K562 (cell line): ENCODE data around the gene TRNT1. TPM values are rescaled to one million over a fixed set of nuclear protein-coding genes. Genes with fewer than 3 reads are reported as not detected.

Source experiments
- BRD4 ChIP-seq: fragments of 200-600 bp; sonication (generic); IDR thresholded peaks from 2 replicates; pipeline ENCODE4 v1.6.1; 2017; ENCODE audit warnings: inconsistent platforms
- CBFA2T3 ChIP-seq: fragments of 450-650 bp; IDR thresholded peaks from 2 replicates; pipeline ENCODE4 v1.6.1; 2017
- CSDE1 ChIP-seq, 2 experiments: fragments of 450-650 bp; IDR thresholded peaks; 2 replicates each; pipeline ENCODE4 v1.6.1; 2016; ENCODE audit warnings: mild to moderate bottlenecking in 1 of 2
- ETV6 ChIP-seq, 3 experiments: fragments of 150-350 bp in 1 of 3; sonication (generic) in 1 of 3; formaldehyde crosslinking in 1 of 3; IDR thresholded peaks; 2 replicates each; pipeline versions ENCODE4 v1.6.1 to v1.8.0; 2014 to 2022; ENCODE audit warnings: borderline replicate concordance in 2 of 3, low read depth in 2 of 3, antibody characterized with exemption in 1 of 3, low read length in 1 of 3, mild to moderate bottlenecking in 1 of 3, missing genetic modification reagents in 1 of 3
- FOSL1 ChIP-seq: fragments of 200-800 bp; sonication (Bioruptor generic); conservative IDR thresholded peaks from 2 replicates; pipeline ENCODE4 v1.6.1; 2016; ENCODE audit warnings: missing genetic modification characterization, missing compliant biosample characterization
- HDAC1 ChIP-seq, 2 experiments: fragments of 450-650 bp; IDR thresholded peaks; 2 replicates each; pipeline ENCODE4 v1.6.1; 2016 to 2017; ENCODE audit warnings: inconsistent platforms in 1 of 2, mild to moderate bottlenecking in 1 of 2, moderate library complexity in 1 of 2
- KAT8 ChIP-seq: fragments of 450-650 bp; IDR thresholded peaks from 2 replicates; pipeline ENCODE4 v1.6.1; 2016; ENCODE audit warnings: low read depth, mild to moderate bottlenecking
- NFYB ChIP-seq: IDR thresholded peaks from 2 replicates; pipeline ENCODE4 v1.6.1; 2011; ENCODE audit warnings: mild to moderate bottlenecking, moderate library complexity; ENCODE audit not compliant: insufficient read length; ENCODE audit errors: extremely low read depth
- TCFL5 ChIP-seq: fragments of 250-450 bp; sonication (Bioruptor Pico); conservative IDR thresholded peaks from 2 replicates; pipeline ENCODE4 v1.6.1; 2021; ENCODE audit warnings: mild to moderate bottlenecking, moderate library complexity, matching md5 sums
- YY1 ChIP-seq, 3 experiments: IDR thresholded peaks; 2 replicates each; pipeline ENCODE4 v1.6.1; 2011; ENCODE audit warnings: low read length in 2 of 3, mild to moderate bottlenecking in 2 of 3, moderate library complexity in 2 of 3, borderline replicate concordance in 1 of 3, control low read depth in 1 of 3, low read depth in 1 of 3; ENCODE audit not compliant: insufficient read depth in 3 of 3, insufficient replicate concordance in 2 of 3, control insufficient read depth in 1 of 3, insufficient read length in 1 of 3; ENCODE audit errors: extremely low read depth in 1 of 3
- ZFPM2 ChIP-seq: fragments of 250-450 bp; sonication (Bioruptor Pico); IDR thresholded peaks from 2 replicates; pipeline ENCODE4 v1.5.1; 2022; ENCODE audit warnings: mild to moderate bottlenecking
- ZNF830 ChIP-seq: fragments of 250-450 bp; sonication (Bioruptor Pico); IDR thresholded peaks from 2 replicates; pipeline ENCODE4 v1.5.0; 2021; ENCODE audit warnings: mild to moderate bottlenecking
- polyA plus RNA-seq, 8 experiments: library from polyadenylated mRNA; depleted of rRNA in 4 of 8; stranded (reverse) in 5 of 8; unstranded in 3 of 8; fragments of >200 nt; fragmentation: Nextera tagmentation in 2 of 8; fragmentation: Illumina TruSeq in 1 of 8; extraction: Ambion mirVana in 2 of 8; extraction: Trizol in 1 of 8; gene quantifications; 2 replicates each; pipeline versions ENCODE4 v1.2.1 to v1.2.3, GENCODE V29; 2011 to 2014; ENCODE audit warnings: inconsistent platforms in 1 of 8, missing spikeins in 1 of 8
- total RNA-seq, 7 experiments: library from RNA; depleted of rRNA in 6 of 7; stranded (reverse); fragments of >200 nt in 6 of 7; fragmentation: Illumina TruSeq in 2 of 7; extraction: Trizol in 2 of 7; gene quantifications; 2 replicates each; pipeline versions ENCODE4 v1.2.1 to v1.2.3, GENCODE V29; 2011 to 2021; ENCODE audit warnings: low replicate concordance in 1 of 7
- TF ChIP-seq, protein P1 (sequence below): sonication (generic); formaldehyde crosslinking; IDR thresholded peaks from 2 replicates; pipeline ENCODE4 v1.8.0; 2022; ENCODE audit warnings: mild to moderate bottlenecking, missing genetic modification reagents
- TF ChIP-seq, protein P2 (sequence below): sonication (generic); formaldehyde crosslinking; IDR thresholded peaks from 2 replicates; pipeline ENCODE4 v1.9.0; 2022; ENCODE audit warnings: mild to moderate bottlenecking, missing genetic modification reagents
- TF ChIP-seq, protein P3 (sequence below): fragments of 200-800 bp; sonication (Bioruptor generic); IDR thresholded peaks from 2 replicates; pipeline ENCODE4 v1.6.1; 2017; ENCODE audit warnings: missing genetic modification characterization, missing compliant biosample characterization

TRNT1 gene
- total and polyA plus RNA-seq, 9 of the 15 experiments (the other 6 are each of a cell fraction or from before 2014, with no cell fraction given) = 38.1 to 58.2 (median 47.4) TPM

DNA sequence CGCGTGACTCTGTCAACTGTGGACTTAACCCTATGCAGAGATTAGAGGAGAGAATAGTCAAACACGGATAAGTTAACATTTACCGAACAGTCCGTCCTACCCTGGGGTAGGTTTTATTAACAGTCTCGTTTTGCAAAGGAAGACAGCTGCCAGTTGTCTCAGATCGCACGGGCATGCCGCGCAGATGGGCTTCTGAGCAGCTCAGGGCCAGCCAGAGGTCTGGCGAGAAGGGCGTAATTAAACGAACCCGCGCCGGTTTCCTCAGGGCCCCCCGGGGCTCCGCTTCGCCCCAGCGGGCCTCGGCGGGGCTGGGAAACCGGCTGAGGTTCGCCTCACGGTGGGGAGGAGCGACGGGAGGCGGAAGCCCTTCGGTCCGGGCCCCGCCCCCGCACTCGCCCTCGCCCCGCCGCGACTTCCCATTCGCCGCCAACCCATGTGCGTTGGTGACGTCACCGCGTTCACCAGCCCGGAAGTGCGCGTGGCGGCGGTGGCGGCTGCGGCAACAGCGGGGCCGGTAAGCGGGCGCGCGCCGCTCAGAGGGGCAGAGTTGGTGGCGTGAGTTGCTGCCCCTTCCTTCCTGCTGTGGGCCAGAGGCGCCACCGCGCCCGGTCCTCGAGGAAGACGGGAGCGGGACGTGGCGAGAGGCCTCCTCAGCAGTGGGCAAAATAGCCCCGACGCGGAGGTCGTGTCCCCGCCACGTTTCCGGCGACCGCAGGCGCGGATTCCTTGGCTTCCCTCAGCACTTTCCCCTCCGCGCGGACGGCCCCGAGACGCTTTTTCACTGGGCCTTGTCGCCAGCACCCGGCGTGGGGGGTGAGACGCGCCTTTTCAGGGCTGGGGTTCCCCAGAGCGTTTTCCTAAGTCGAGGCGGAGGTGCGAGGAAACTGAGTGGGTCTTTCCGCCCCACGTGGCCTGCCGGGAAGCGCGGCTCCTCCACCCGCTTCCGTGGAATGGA, at the start of gene TRNT1 (continued):
- TF ChIP-seq BRD4 (0 out of 2 replicates have a peak, but pooled peaks have one; percentile 50), CSDE1 (IDR thresholded peaks at IDR 0.05) (0 out of 4 replicates have a peak, but pooled peaks of 1 of the 2 experiments have one; percentile 5), ZFPM2 (CRISPR knock-in tag) (0 out of 2 replicates have a peak, but pooled peaks have one; percentile 30), ZNF830 (CRISPR knock-in tag) (peak; percentile 52; the same call in 1 of the 2 replicates), YY1 (IDR thresholded peaks at IDR 0.05; ENCODE audit: borderline replicate concordance in 1 of 3, control insufficient read depth in 1 of 3, extremely low read depth in 1 of 3, insufficient read depth in 3 of 3, insufficient read length in 1 of 3, insufficient replicate concordance in 2 of 3, low read depth in 1 of 3, low read length in 2 of 3) (peak in 2 of 3 experiments; percentile 69 to 72), NFYB (peak; percentile 58), TCFL5 (CRISPR knock-in tag) (no peak), CBFA2T3 (peak; percentile 16; the same call in 1 of the 2 replicates), KAT8 (no peak), ETV6 (IDR thresholded peaks at IDR 0.05; ENCODE audit: borderline replicate concordance in 1 of 2, low read depth in 2 of 2, low read length in 1 of 2) (peak in 1 of 2 experiments; percentile 59; a peak in 1 of 4 replicates), ETV6 (CRISPR knock-in tag; IDR thresholded peaks at IDR 0.05; ENCODE audit: borderline replicate concordance) (no peak), HDAC1 (IDR thresholded peaks at IDR 0.05) (peak in 1 of 2 experiments; percentile 96; a peak in 2 of 4 replicates), FOSL1 (tag) (peak; percentile 76)
- TF ChIP-seq, protein P1, sequence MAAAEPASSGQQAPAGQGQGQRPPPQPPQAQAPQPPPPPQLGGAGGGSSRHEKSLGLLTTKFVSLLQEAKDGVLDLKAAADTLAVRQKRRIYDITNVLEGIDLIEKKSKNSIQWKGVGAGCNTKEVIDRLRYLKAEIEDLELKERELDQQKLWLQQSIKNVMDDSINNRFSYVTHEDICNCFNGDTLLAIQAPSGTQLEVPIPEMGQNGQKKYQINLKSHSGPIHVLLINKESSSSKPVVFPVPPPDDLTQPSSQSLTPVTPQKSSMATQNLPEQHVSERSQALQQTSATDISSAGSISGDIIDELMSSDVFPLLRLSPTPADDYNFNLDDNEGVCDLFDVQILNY (CRISPR knock-in tag) = peak; percentile 47; the same call in 1 of the 2 replicates
- TF ChIP-seq, protein P2, sequence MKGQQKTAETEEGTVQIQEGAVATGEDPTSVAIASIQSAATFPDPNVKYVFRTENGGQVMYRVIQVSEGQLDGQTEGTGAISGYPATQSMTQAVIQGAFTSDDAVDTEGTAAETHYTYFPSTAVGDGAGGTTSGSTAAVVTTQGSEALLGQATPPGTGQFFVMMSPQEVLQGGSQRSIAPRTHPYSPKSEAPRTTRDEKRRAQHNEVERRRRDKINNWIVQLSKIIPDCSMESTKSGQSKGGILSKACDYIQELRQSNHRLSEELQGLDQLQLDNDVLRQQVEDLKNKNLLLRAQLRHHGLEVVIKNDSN (CRISPR knock-in tag) = peak; percentile 59; the same call in 1 of the 2 replicates
- TF ChIP-seq, protein P3, sequence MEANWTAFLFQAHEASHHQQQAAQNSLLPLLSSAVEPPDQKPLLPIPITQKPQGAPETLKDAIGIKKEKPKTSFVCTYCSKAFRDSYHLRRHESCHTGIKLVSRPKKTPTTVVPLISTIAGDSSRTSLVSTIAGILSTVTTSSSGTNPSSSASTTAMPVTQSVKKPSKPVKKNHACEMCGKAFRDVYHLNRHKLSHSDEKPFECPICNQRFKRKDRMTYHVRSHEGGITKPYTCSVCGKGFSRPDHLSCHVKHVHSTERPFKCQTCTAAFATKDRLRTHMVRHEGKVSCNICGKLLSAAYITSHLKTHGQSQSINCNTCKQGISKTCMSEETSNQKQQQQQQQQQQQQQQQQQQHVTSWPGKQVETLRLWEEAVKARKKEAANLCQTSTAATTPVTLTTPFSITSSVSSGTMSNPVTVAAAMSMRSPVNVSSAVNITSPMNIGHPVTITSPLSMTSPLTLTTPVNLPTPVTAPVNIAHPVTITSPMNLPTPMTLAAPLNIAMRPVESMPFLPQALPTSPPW (CRISPR knock-in tag) = peak; percentile 80
- TF ChIP-seq, all 486 proteins: peak for 171
